Endothelial cell of umbilical vein (primary cell): ENCODE measurements around the gene DBX1.

Source experiments
- EZH2 ChIP-seq: IDR thresholded peaks from 2 replicates; pipeline ENCODE4 v1.6.1; 2012; ENCODE audit warnings: borderline replicate concordance, low read depth, mild to moderate bottlenecking, moderate library complexity, low read length, inconsistent platforms; ENCODE audit not compliant: severe bottlenecking
- JUN ChIP-seq: IDR thresholded peaks from 2 replicates; pipeline ENCODE4 v1.6.1; 2011; ENCODE audit warnings: borderline replicate concordance, low read depth; ENCODE audit not compliant: insufficient read length, insufficient read depth
- POLR2A ChIP-seq: IDR thresholded peaks from 2 replicates; pipeline ENCODE4 v1.6.1; 2012; ENCODE audit warnings: low read depth, mild to moderate bottlenecking, control low read depth, low read length
- TF ChIP-seq, protein P1 (sequence below), 2 donors: IDR thresholded peaks; 1 replicate in 1 of 2; 2 replicates in 1 of 2; pipeline ENCODE4 v1.5.1; 2011; ENCODE audit warnings: low read length in 2 of 2, mild to moderate bottlenecking in 2 of 2, moderate library complexity in 2 of 2, control low read depth in 1 of 2, inconsistent platforms in 1 of 2, low read depth in 1 of 2; ENCODE audit not compliant: insufficient read depth in 1 of 2; ENCODE audit errors: extremely low read depth in 1 of 2

DNA sequence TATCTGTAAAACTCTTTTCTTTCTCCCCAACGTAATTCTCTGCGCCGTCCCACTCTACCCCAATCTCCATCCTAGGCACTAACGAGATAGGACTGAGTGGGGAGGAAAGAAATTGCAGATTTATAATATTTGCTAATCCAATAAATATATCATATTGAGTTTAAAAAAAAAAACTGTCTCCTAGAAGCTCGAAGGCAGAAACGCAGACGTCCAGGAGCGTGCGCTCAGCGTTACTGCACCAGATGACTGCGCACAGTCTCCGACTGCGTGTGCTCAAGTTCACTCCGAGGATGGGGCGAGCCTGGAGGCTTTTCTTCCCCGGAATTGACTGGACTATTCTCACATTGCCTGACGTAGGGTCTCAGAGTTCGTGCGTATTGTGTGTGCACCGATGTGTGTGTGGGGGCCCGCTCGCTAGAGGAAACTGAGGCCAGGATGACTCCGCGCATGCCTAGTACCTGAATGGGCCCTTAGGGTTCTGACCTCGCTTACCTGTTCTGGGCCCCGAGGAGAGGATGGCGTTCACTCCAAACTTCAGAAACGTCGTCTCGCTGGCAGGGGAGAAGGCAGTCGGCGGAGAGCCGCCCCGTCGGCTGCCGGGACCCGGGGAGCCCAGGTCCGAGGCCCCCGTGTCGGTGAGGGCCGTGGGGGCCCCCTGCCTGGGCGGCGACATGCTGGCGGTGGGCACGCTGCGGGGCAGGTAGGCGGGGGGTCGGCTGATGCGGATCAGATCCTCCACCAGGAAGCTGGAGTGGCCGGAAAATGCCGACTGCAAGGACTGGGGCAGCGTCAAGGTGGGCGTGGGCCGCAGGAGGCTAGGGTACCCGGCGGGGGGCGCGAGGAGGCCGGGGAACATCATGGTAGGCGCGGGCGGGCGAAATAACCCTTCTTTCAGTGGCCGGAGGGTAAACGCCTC is 551 bp downstream of the DBX1 start:
- TF ChIP-seq POLR2A (no peak), EZH2 (peak; percentile 76), JUN (no peak)
- TF ChIP-seq, protein P1, sequence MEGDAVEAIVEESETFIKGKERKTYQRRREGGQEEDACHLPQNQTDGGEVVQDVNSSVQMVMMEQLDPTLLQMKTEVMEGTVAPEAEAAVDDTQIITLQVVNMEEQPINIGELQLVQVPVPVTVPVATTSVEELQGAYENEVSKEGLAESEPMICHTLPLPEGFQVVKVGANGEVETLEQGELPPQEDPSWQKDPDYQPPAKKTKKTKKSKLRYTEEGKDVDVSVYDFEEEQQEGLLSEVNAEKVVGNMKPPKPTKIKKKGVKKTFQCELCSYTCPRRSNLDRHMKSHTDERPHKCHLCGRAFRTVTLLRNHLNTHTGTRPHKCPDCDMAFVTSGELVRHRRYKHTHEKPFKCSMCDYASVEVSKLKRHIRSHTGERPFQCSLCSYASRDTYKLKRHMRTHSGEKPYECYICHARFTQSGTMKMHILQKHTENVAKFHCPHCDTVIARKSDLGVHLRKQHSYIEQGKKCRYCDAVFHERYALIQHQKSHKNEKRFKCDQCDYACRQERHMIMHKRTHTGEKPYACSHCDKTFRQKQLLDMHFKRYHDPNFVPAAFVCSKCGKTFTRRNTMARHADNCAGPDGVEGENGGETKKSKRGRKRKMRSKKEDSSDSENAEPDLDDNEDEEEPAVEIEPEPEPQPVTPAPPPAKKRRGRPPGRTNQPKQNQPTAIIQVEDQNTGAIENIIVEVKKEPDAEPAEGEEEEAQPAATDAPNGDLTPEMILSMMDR (IDR thresholded peaks at IDR 0.05; ENCODE audit: extremely low read depth in 1 of 2, insufficient read depth in 1 of 2, low read depth in 1 of 2, low read length in 2 of 2): no peak
